Naive B cell (primary cell): ENCODE measurements around the gene TSPAN3. TPM values are rescaled to one million over a fixed set of nuclear protein-coding genes. Genes with fewer than 3 reads are reported as not detected.

Experiments used
- ATAC-seq, 2 donors: fragments of 150-1000 bp; cut with Tn5 transposase; 2 replicates each; pipeline ENCODE4 v1.10.0; 2021; ENCODE audit warnings: low read depth in 2 of 2, mild to moderate bottlenecking in 2 of 2, moderate library complexity in 2 of 2
- DNase-seq: peaks from one replicate; pipeline ENCODE4 v3.0.0; 2022
- H3K27ac Mint-ChIP-seq, 6 donors: one replicate each; pipeline ENCODE4 v1.8.0; 2020 to 2022; ENCODE audit warnings: mild to moderate bottlenecking in 6 of 6, mixed read lengths in 6 of 6, moderate library complexity in 5 of 6, inconsistent platforms in 2 of 6
- H3K27me3 Mint-ChIP-seq, 3 donors: one replicate each; pipeline ENCODE4 v1.8.0; 2021 to 2022; ENCODE audit warnings: mixed read lengths in 3 of 3, mild to moderate bottlenecking in 1 of 3
- H3K36me3 Mint-ChIP-seq, 2 donors: one replicate each; pipeline ENCODE4 v1.8.0; 2020 to 2022; ENCODE audit warnings: mixed read lengths in 2 of 2, inconsistent platforms in 1 of 2, mild to moderate bottlenecking in 1 of 2
- H3K4me1 Mint-ChIP-seq, 3 donors: one replicate each; pipeline ENCODE4 v1.8.0; 2020 to 2022; ENCODE audit warnings: mixed read lengths in 3 of 3, inconsistent platforms in 1 of 3, mild to moderate bottlenecking in 1 of 3, moderate library complexity in 1 of 3
- H3K4me3 Mint-ChIP-seq, 8 donors: one replicate each; pipeline ENCODE4 v1.8.0; 2020 to 2022; ENCODE audit warnings: mild to moderate bottlenecking in 8 of 8, mixed read lengths in 8 of 8, moderate library complexity in 8 of 8, inconsistent platforms in 2 of 8
- H3K9me3 Mint-ChIP-seq, 7 donors: one replicate each; pipeline ENCODE4 v1.8.0; 2020 to 2022; ENCODE audit warnings: mixed read lengths in 7 of 7, mild to moderate bottlenecking in 5 of 7, inconsistent platforms in 2 of 7, moderate library complexity in 1 of 7
- polyA plus RNA-seq, 6 donors: library from polyadenylated mRNA; unstranded; fragments of 300-500 nt; fragmentation: Illumina TruSeq; gene quantifications; one replicate each; pipeline ENCODE4 v1.2.3, GENCODE V29; 2021; ENCODE audit warnings: low read depth in 6 of 6

TSPAN3 gene
- polyA plus RNA-seq, 6 donors from 2014 or later = 418 to 685 (median 569) TPM

GRCh38 chr15:77019521-77020331, 51.2 kb downstream of the TSPAN3 start:
- H3K36me3 Mint-ChIP-seq = peaks cover 0 to 9% of the 10 kb centered on the region in 2 donors
- no peaks in the 10 kb centered on the region for H3K9me3 Mint-ChIP-seq
- no peak for DNase-seq
- peak overlapping the region in 2 of 8 donors; percentile 3 to 15 for H3K4me3 Mint-ChIP-seq
- peak overlapping the region in 3 of 6 donors; percentile 43 to 75 (median 47) for H3K27ac Mint-ChIP-seq
- no peaks in the 10 kb centered on the region for H3K27me3 Mint-ChIP-seq
- ATAC-seq = no peak
- H3K4me1 Mint-ChIP-seq = peaks cover 41 to 68% (median 43%) of the 10 kb centered on the region in 3 donors

- Mint-ChIP-seq H3K36me3 (peaks cover 0 to 9% of the 10 kb centered on the region in 2 donors), H3K27ac (peak overlapping the region in 2 of 6 donors; percentile 43 to 52), H3K4me3 (peak overlapping the region in 1 of 8 donors; percentile 15), H3K4me1 (peaks cover 46 to 73% (median 47%) of the 10 kb centered on the region in 3 donors), H3K9me3 (no peaks in the 10 kb centered on the region), H3K27me3 (no peaks in the 10 kb centered on the region)
- ATAC-seq = no peak
- DNase-seq = no peak
These were observed 52.0 kb downstream of the TSPAN3 start for GRCh38 chr15:77018796-77019505.

- Mint-ChIP-seq H3K4me1 (peaks cover 46 to 77% (median 48%) of the 10 kb centered on the region in 3 donors), H3K36me3 (peaks cover 0 to 3% of the 10 kb centered on the region in 2 donors), H3K4me3 (no peak overlapping the region), H3K27me3 (no peaks in the 10 kb centered on the region), H3K9me3 (no peaks in the 10 kb centered on the region), H3K27ac (peak overlapping the region in 2 of 6 donors; percentile 13 to 52)
- no peak for ATAC-seq
- DNase-seq = no peak
These were observed 52.9 kb downstream of the TSPAN3 start for GRCh38 chr15:77017761-77018720.

GRCh38 chr15:77017091-77017660, 53.7 kb downstream of the TSPAN3 start:
- Mint-ChIP-seq H3K4me1 (peaks cover 52 to 81% (median 55%) of the 10 kb centered on the region in 3 donors), H3K27ac (no peak overlapping the region), H3K9me3 (no peaks in the 10 kb centered on the region), H3K27me3 (no peaks in the 10 kb centered on the region), H3K36me3 (no peaks in the 10 kb centered on the region), H3K4me3 (no peak overlapping the region)
- no peak for ATAC-seq
- no peak for DNase-seq

GRCh38 chr15:77016321-77016695, 54.6 kb downstream of the TSPAN3 start:
- H3K4me1 Mint-ChIP-seq = peaks cover 60 to 80% (median 64%) of the 10 kb centered on the region in 3 donors
- H3K27me3 Mint-ChIP-seq = no peaks in the 10 kb centered on the region
- H3K36me3 Mint-ChIP-seq = no peaks in the 10 kb centered on the region
- ATAC-seq = no peak
- H3K4me3 Mint-ChIP-seq = peak overlapping the region in 1 of 8 donors; percentile 3
- H3K27ac Mint-ChIP-seq = peak overlapping the region in 1 of 6 donors; percentile 44
- H3K9me3 Mint-ChIP-seq = no peaks in the 10 kb centered on the region
- DNase-seq = no peak

- Mint-ChIP-seq H3K27me3 (no peaks in the 10 kb centered on the region), H3K4me3 (peak overlapping the region in 6 of 8 donors; percentile 52 to 86 (median 70)), H3K27ac (peak overlapping the region in 3 of 6 donors; percentile 44 to 90 (median 89)), H3K4me1 (peaks cover 66 to 81% (median 69%) of the 10 kb centered on the region in 3 donors), H3K36me3 (no peaks in the 10 kb centered on the region), H3K9me3 (no peaks in the 10 kb centered on the region)
- DNase-seq (no peak), ATAC-seq (no peak)
These were observed 55.1 kb downstream of the TSPAN3 start for GRCh38 chr15:77015646-77016320.

- Mint-ChIP-seq H3K36me3 (no peaks in the 10 kb centered on the region), H3K27ac (peak overlapping the region in 3 of 6 donors; percentile 39 to 89 (median 85)), H3K27me3 (no peaks in the 10 kb centered on the region), H3K4me3 (peak overlapping the region in 7 of 8 donors; percentile 42 to 86 (median 77)), H3K4me1 (peaks cover 69 to 87% (median 72%) of the 10 kb centered on the region in 3 donors), H3K9me3 (no peaks in the 10 kb centered on the region)
- DNase-seq (peak; percentile 57), ATAC-seq (peak; percentile 91 to 94)
These were observed 56.5 kb downstream of the TSPAN3 start for GRCh38 chr15:77014132-77015081.

- no peak for ATAC-seq
- Mint-ChIP-seq H3K27me3 (no peaks in the 10 kb centered on the region), H3K36me3 (no peaks in the 10 kb centered on the region), H3K4me3 (peak overlapping the region in 6 of 8 donors; percentile 65 to 83 (median 72)), H3K27ac (peak overlapping the region in 5 of 6 donors; percentile 39 to 89 (median 64)), H3K4me1 (peaks cover 71 to 86% (median 74%) of the 10 kb centered on the region in 3 donors), H3K9me3 (no peaks in the 10 kb centered on the region)
- DNase-seq = no peak
These were observed 57.2 kb downstream of the TSPAN3 start for GRCh38 chr15:77013776-77014131.

- ATAC-seq = no peak
- Mint-ChIP-seq H3K27ac (peak overlapping the region in 4 of 6 donors; percentile 42 to 89 (median 77)), H3K27me3 (no peaks in the 10 kb centered on the region), H3K36me3 (no peaks in the 10 kb centered on the region), H3K9me3 (no peaks in the 10 kb centered on the region), H3K4me1 (peaks cover 69 to 78% (median 70%) of the 10 kb centered on the region in 3 donors), H3K4me3 (peak overlapping the region in 5 of 8 donors; percentile 28 to 68 (median 47))
- no peak for DNase-seq
These were observed 58.0 kb downstream of the TSPAN3 start for GRCh38 chr15:77012868-77013267.

- ATAC-seq (no peak), DNase-seq (no peak)
- Mint-ChIP-seq H3K9me3 (no peaks in the 10 kb centered on the region), H3K27me3 (no peaks in the 10 kb centered on the region), H3K27ac (peak overlapping the region in 2 of 6 donors; percentile 12 to 89), H3K4me3 (peak overlapping the region in 2 of 8 donors; percentile 47 to 68), H3K36me3 (no peaks in the 10 kb centered on the region), H3K4me1 (peaks cover 68 to 72% (median 70%) of the 10 kb centered on the region in 3 donors)
These were observed 58.7 kb downstream of the TSPAN3 start for GRCh38 chr15:77012117-77012712.

- ATAC-seq (no peak), DNase-seq (no peak)
- no peaks in the 10 kb centered on the region for H3K27me3 Mint-ChIP-seq
- no peaks in the 10 kb centered on the region for H3K36me3 Mint-ChIP-seq
- H3K9me3 Mint-ChIP-seq = no peaks in the 10 kb centered on the region
- H3K4me3 Mint-ChIP-seq = peak overlapping the region in 2 of 8 donors; percentile 12 to 29
- H3K27ac Mint-ChIP-seq = peak overlapping the region in 2 of 6 donors; percentile 30 to 69
- peaks cover 65 to 74% (median 68%) of the 10 kb centered on the region in 3 donors for H3K4me1 Mint-ChIP-seq
These were observed 60.1 kb downstream of the TSPAN3 start for GRCh38 chr15:77010857-77011256.
